ENCODE data around the gene CHST11.
"Not testable (repeated sequence)": the region's sequence is repeated elsewhere in the genome, so short reads cannot be mapped to it uniquely, and the experiment has no call there.

Gene CHST11

DNA sequence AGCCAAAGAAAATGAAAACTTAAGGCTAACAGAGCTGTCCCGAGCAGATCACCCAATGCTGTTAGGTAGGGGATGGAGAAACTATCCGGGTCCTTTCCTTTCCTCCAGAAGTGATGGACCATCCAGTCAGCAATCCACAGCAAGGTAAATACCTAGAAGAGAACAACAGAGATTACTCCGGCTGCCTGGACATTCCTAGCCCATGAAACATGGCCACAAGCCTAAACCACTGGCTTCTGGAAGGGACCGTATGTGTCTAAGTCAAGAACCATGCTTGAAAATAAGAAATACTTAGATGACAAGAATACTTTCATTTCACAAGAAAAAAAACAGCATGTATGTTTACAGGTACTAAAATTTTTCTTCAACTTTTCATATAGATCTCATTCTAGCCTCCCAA is 348.4 kb downstream of the CHST11 start:
- DNase-seq (no peak), ATAC-seq (ENCODE audit: insufficient read depth, low read depth) (no peak)
- Histone ChIP-seq H3K4me3 (ENCODE audit: low read depth in 1 of 2, low read length in 2 of 2) (no peak overlapping the region), H3K9ac (ENCODE audit: low read depth, low read length) (no peak overlapping the region), H2AFZ (ENCODE audit: low read depth, low read length) (no peak overlapping the region), H3K36me3 (ENCODE audit: insufficient read depth, low read length) (no peaks in the 10 kb centered on the region), H3K27ac (ENCODE audit: low read length) (no peak overlapping the region), H4K20me1 (ENCODE audit: insufficient read depth, low read length) (no peaks in the 10 kb centered on the region), H3K9me3 (ENCODE audit: insufficient read depth, low read length, severe bottlenecking) (no peaks in the 10 kb centered on the region), H3K4me2 (ENCODE audit: insufficient read depth, low read length) (no peak overlapping the region), H3K27me3 (ENCODE audit: insufficient read depth, low read length, poor library complexity) (no peaks in the 10 kb centered on the region), H3K4me1 (ENCODE audit: insufficient read depth, low read length) (no peaks in the 10 kb centered on the region), H3K79me2 (ENCODE audit: insufficient read depth, low read length) (no peaks in the 10 kb centered on the region)
- no peak for TF ChIP-seq EZH2 (IDR thresholded peaks at IDR 0.05; ENCODE audit: borderline replicate concordance, low read depth, low read length, severe bottlenecking)
- TF ChIP-seq, protein P1, sequence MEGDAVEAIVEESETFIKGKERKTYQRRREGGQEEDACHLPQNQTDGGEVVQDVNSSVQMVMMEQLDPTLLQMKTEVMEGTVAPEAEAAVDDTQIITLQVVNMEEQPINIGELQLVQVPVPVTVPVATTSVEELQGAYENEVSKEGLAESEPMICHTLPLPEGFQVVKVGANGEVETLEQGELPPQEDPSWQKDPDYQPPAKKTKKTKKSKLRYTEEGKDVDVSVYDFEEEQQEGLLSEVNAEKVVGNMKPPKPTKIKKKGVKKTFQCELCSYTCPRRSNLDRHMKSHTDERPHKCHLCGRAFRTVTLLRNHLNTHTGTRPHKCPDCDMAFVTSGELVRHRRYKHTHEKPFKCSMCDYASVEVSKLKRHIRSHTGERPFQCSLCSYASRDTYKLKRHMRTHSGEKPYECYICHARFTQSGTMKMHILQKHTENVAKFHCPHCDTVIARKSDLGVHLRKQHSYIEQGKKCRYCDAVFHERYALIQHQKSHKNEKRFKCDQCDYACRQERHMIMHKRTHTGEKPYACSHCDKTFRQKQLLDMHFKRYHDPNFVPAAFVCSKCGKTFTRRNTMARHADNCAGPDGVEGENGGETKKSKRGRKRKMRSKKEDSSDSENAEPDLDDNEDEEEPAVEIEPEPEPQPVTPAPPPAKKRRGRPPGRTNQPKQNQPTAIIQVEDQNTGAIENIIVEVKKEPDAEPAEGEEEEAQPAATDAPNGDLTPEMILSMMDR (IDR thresholded peaks at IDR 0.05; ENCODE audit: borderline replicate concordance, extremely low read depth, low read length, poor library complexity, severe bottlenecking) = no peak

DNA sequence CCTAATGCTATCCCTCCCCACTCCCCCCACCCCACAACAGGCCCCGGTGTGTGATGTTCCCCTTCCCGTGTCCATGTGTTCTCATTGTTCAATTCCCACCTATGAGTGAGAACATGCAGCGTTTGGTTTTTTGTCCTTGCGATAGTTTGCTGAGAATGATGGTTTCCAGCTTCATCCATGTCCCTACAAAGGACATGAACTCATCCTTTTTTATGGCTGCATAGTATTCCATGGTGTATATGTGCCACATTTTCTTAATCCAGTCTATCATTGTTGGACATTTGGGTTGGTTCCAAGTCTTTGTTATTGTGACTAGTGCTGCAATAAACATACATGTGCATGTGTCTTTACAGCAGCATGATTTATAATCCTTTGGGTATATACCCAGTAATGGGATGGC is 349.4 kb downstream of the CHST11 start:
- ATAC-seq (ENCODE audit: insufficient read depth, low read depth); H3K4me2 ChIP-seq (ENCODE audit: insufficient read depth, low read length); H3K9me3 ChIP-seq (ENCODE audit: insufficient read depth, low read length, severe bottlenecking); H3K27ac ChIP-seq (ENCODE audit: low read length); H3K4me3 ChIP-seq (ENCODE audit: low read depth in 1 of 2, low read length in 2 of 2); H3K79me2 ChIP-seq (ENCODE audit: insufficient read depth, low read length); H4K20me1 ChIP-seq (ENCODE audit: insufficient read depth, low read length); H2AFZ ChIP-seq (ENCODE audit: low read depth, low read length); H3K4me1 ChIP-seq (ENCODE audit: insufficient read depth, low read length); H3K36me3 ChIP-seq (ENCODE audit: insufficient read depth, low read length); H3K27me3 ChIP-seq (ENCODE audit: insufficient read depth, low read length, poor library complexity); DNase-seq; H3K9ac ChIP-seq (ENCODE audit: low read depth, low read length): not testable (repeated sequence)

DNA sequence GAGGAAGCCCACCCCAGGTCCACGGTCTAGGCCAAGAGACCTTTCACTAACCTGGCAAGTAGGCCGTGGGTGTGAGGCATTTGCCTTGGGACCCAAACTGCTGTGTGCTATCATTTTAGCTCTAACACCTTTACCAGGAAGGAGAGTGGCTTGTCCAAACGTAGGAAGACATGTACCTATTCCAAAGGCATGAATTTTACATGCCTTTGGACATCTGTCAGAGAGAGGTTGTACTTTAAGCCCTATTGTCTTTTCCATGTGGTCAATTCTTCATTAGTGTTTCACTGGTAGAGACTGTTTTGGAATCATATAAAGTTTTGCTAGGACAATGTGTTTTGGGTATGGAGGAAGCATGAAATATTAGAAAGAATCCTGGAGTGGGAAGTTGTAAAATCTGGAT is 352.5 kb downstream of the CHST11 start:
- no peaks in the 10 kb centered on the region for H3K9me3 ChIP-seq (ENCODE audit: insufficient read depth, low read length, severe bottlenecking)
- no peaks in the 10 kb centered on the region for H3K36me3 ChIP-seq (ENCODE audit: insufficient read depth, low read length)
- TF ChIP-seq, protein P1 (IDR thresholded peaks at IDR 0.05; ENCODE audit: borderline replicate concordance, extremely low read depth, low read length, poor library complexity, severe bottlenecking) = no peak
- no peak for TF ChIP-seq EZH2 (IDR thresholded peaks at IDR 0.05; ENCODE audit: borderline replicate concordance, low read depth, low read length, severe bottlenecking)
- DNase-seq (no peak), ATAC-seq (ENCODE audit: insufficient read depth, low read depth) (no peak)
- H3K4me2 ChIP-seq (ENCODE audit: insufficient read depth, low read length) = no peak overlapping the region
- H3K9ac ChIP-seq (ENCODE audit: low read depth, low read length) = no peak overlapping the region
- H3K27me3 ChIP-seq (ENCODE audit: insufficient read depth, low read length, poor library complexity) = no peaks in the 10 kb centered on the region
- H3K4me1 ChIP-seq (ENCODE audit: insufficient read depth, low read length) = no peaks in the 10 kb centered on the region
- H3K27ac ChIP-seq (ENCODE audit: low read length) = no peak overlapping the region
- no peak overlapping the region for H2AFZ ChIP-seq (ENCODE audit: low read depth, low read length)
- H3K79me2 ChIP-seq (ENCODE audit: insufficient read depth, low read length) = no peaks in the 10 kb centered on the region
- H3K4me3 ChIP-seq (ENCODE audit: low read depth in 1 of 2, low read length in 2 of 2) = no peak overlapping the region
- H4K20me1 ChIP-seq (ENCODE audit: insufficient read depth, low read length) = no peaks in the 10 kb centered on the region

DNA sequence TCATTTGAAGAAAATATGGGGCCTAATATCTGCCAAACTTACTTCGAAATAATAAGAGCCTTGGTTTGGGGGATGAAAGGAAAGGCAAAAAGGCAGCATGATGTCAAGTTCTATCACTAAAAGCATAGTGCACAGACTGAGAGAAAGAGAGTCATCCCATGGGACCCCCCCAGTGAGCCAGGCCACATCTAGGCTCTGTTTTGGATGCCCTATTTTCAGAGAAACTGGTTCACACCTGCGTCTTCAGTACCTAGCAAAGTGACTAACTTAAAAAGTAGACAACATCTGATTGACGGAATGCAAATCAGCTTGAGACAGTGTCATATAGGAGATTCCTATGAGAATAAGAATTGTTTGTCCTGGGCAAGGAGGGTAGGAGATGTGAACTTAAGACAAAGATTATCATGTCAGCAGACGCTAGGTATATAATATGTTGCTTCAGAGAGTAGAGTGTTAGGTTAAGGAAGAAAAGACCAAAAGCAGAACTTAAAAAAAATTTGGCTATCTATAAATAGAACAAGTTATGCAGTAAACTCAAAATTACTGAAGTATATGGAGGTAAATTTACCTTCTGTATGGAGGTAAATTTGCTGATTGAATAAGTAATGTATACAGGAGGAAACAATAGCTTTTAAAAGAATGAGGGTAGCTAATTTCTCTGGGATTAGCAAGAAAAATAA is 353.1 kb downstream of the CHST11 start:
- no peak overlapping the region for H3K4me2 ChIP-seq (ENCODE audit: insufficient read depth, low read length)
- H3K27me3 ChIP-seq (ENCODE audit: insufficient read depth, low read length, poor library complexity) = no peaks in the 10 kb centered on the region
- no peak for TF ChIP-seq EZH2 (IDR thresholded peaks at IDR 0.05; ENCODE audit: borderline replicate concordance, low read depth, low read length, severe bottlenecking)
- TF ChIP-seq, protein P1 (IDR thresholded peaks at IDR 0.05; ENCODE audit: borderline replicate concordance, extremely low read depth, low read length, poor library complexity, severe bottlenecking) = no peak
- no peaks in the 10 kb centered on the region for H3K4me1 ChIP-seq (ENCODE audit: insufficient read depth, low read length)
- no peak for ATAC-seq (ENCODE audit: insufficient read depth, low read depth)
- H2AFZ ChIP-seq (ENCODE audit: low read depth, low read length) = no peak overlapping the region
- no peaks in the 10 kb centered on the region for H3K9me3 ChIP-seq (ENCODE audit: insufficient read depth, low read length, severe bottlenecking)
- H3K36me3 ChIP-seq (ENCODE audit: insufficient read depth, low read length) = no peaks in the 10 kb centered on the region
- no peak overlapping the region for H3K4me3 ChIP-seq (ENCODE audit: low read depth in 1 of 2, low read length in 2 of 2)
- H4K20me1 ChIP-seq (ENCODE audit: insufficient read depth, low read length) = no peaks in the 10 kb centered on the region
- DNase-seq = no peak
- no peaks in the 10 kb centered on the region for H3K79me2 ChIP-seq (ENCODE audit: insufficient read depth, low read length)
- no peak overlapping the region for H3K27ac ChIP-seq (ENCODE audit: low read length)
- no peak overlapping the region for H3K9ac ChIP-seq (ENCODE audit: low read depth, low read length)

Measured in DND-41 (cell line).